Lung (tissue), 12 donors: ENCODE results near the gene ANKRD33B. TPM values are rescaled to one million over a fixed set of nuclear protein-coding genes. Genes with fewer than 3 reads are reported as not detected.

Experiments used
- ATAC-seq: fragments of 200-7000 bp; cut with Tn5 transposase; one replicate; pipeline ENCODE4 v1.9.1; 2020; ENCODE audit warnings: moderate number of reproducible peaks; ENCODE audit not compliant: insufficient read depth, low FRiP score
- DNase-seq, 3 donors: peaks; one replicate each; pipeline ENCODE4 v3.0.0-alpha.2; 2013 to 2017
- H3K27ac ChIP-seq, 2 donors: one replicate each; pipeline ENCODE4 v1.5.1; 2013; ENCODE audit warnings: mild to moderate bottlenecking in 2 of 2, moderate library complexity in 2 of 2, control low read depth in 1 of 2, inconsistent platforms in 1 of 2, low read depth in 1 of 2, low read length in 1 of 2
- H3K27me3 ChIP-seq, 3 donors: one replicate each; pipeline ENCODE4 v1.5.1; 2013; ENCODE audit warnings: low read length in 2 of 3; ENCODE audit not compliant: control insufficient read depth in 3 of 3, insufficient read depth in 3 of 3
- H3K36me3 ChIP-seq, 4 donors: one replicate each; pipeline ENCODE4 v1.5.1; 2013; ENCODE audit warnings: low read length in 4 of 4, mild to moderate bottlenecking in 1 of 4, moderate library complexity in 1 of 4; ENCODE audit not compliant: control insufficient read depth in 4 of 4, insufficient read depth in 4 of 4
- H3K4me1 ChIP-seq, 5 donors: one replicate each; pipeline ENCODE4 v1.5.1; 2013; ENCODE audit warnings: low read length in 5 of 5, mild to moderate bottlenecking in 2 of 5, moderate library complexity in 1 of 5; ENCODE audit not compliant: control insufficient read depth in 5 of 5, insufficient read depth in 5 of 5
- H3K4me3 ChIP-seq: one replicate; pipeline ENCODE4 v1.5.1; 2013; ENCODE audit warnings: mild to moderate bottlenecking, control low read depth, moderate library complexity
- H3K9ac ChIP-seq, 2 donors: one replicate each; pipeline ENCODE4 v1.5.1; 2013; ENCODE audit warnings: low read length in 2 of 2, control low read depth in 1 of 2; ENCODE audit not compliant: insufficient read depth in 1 of 2
- H3K9me3 ChIP-seq, 4 donors: one replicate each; pipeline ENCODE4 v1.5.1; 2013; ENCODE audit warnings: low read length in 3 of 4, mild to moderate bottlenecking in 1 of 4, moderate library complexity in 1 of 4; ENCODE audit not compliant: control insufficient read depth in 4 of 4, insufficient read depth in 3 of 4
- WGBS, 2 donors: extraction: QIAGEN DNeasy Blood & Tissue Kit; methylation state at CpG; one replicate each; pipeline ENCODE4 v1.1.7; 2013; 5-methylcytosine and 5-hydroxymethylcytosine counted together
- polyA plus RNA-seq, 2 donors: library from polyadenylated mRNA; stranded (reverse); fragments of 200-250 nt; gene quantifications; one replicate each; pipeline ENCODE4 v1.2.1, GENCODE V29; 2013
- total RNA-seq, 2 donors: library from RNA; depleted of rRNA in 1 of 2; stranded (reverse); fragments of >200 nt in 1 of 2; gene quantifications; one replicate each; pipeline ENCODE4 v1.2.1, GENCODE V29; 2014 to 2021
- TF ChIP-seq, protein P1 (sequence below): IDR thresholded peaks from 2 replicates; pipeline ENCODE4 v1.5.1; 2012; ENCODE audit warnings: mild to moderate bottlenecking; ENCODE audit errors: control extremely low read depth, extremely low read depth
- donor health status: control.
- donor health status: control.
- donor health status: Bipolar disorder and iron deficiency.
- donor health status: healthy.
- donor health status: DM: yes; HTN: yes; CAD: no.

The ANKRD33B gene
- total and polyA plus RNA-seq, 4 donors = 1.0 to 6.3 (median 2.1) TPM

DNA sequence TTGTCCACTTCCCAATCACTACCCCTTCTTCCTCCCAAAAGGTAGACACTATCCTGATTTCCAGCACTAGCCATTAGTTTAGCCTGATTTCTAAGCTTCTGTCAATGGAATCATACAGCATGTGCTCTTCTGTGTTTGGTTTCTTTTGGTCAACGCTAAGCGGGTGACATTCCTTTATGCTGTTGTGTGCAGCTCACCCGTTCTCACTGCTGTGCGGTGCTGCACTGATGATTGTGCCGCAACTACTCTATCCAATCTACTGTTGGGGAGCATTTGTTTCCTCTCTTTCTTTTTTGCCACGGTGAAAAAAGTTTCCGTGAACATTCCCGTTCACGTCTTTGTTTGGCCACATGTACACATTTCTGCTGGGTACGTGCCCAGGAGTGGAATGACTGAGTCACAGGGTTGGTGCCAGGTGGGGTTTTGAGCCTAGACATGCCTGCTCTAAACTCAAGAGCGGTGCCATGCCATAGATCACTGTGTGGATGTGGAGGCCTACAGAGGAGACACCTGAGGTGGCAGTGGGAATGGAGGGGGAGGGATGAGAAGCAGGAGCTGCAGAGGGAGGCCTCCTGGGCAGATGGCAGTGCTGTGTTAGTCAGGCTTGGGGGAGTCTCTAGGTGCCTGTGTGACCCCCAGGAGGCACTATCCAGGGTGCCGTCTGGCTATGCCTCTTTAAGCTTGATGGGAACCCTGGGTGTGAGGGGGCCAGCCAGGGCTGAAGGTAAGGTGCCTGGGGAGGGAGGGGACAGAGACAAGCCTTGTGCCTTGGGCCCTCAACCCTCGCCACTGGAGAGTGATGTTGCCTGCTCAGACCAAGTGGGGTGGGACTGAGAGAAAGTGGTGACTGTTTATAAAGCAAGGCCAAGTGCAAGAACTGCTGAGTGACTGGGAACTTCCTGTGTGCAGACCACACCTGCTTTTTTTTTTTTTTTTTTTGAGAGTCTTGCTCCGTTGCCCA lies 11.4 kb upstream of the ANKRD33B start:
- H3K9ac ChIP-seq = no peak overlapping the region

DNA sequence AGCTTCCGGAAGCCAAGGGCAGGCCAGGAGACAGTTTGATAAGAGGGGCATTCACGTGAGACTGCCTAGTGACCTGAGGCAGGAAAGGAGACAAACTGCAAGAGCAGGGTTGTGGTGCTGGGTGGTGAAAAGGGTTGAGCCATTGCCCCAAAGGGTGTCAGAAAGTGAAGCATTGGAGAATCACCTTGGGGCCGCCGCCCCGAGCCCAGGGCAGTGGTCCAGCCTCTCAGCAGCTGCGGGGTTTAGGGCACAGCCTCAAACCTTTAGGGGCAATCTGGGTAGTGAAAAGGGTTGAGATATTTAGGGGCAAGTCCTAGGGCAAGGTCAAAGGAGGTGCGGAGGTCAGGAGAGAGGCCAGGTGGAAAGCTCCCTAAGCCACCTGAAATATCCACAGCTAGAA lies 10.4 kb upstream of the ANKRD33B start:
- H3K9ac ChIP-seq = no peak overlapping the region
- H3K27me3 ChIP-seq = peaks cover 0 to 20% (median 0%) of the 10 kb centered on the region in 3 donors
- DNase-seq = no peak
- no peak overlapping the region for H3K27ac ChIP-seq
- TF ChIP-seq, protein P1, sequence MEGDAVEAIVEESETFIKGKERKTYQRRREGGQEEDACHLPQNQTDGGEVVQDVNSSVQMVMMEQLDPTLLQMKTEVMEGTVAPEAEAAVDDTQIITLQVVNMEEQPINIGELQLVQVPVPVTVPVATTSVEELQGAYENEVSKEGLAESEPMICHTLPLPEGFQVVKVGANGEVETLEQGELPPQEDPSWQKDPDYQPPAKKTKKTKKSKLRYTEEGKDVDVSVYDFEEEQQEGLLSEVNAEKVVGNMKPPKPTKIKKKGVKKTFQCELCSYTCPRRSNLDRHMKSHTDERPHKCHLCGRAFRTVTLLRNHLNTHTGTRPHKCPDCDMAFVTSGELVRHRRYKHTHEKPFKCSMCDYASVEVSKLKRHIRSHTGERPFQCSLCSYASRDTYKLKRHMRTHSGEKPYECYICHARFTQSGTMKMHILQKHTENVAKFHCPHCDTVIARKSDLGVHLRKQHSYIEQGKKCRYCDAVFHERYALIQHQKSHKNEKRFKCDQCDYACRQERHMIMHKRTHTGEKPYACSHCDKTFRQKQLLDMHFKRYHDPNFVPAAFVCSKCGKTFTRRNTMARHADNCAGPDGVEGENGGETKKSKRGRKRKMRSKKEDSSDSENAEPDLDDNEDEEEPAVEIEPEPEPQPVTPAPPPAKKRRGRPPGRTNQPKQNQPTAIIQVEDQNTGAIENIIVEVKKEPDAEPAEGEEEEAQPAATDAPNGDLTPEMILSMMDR = no peak
- H3K9me3 ChIP-seq = peaks cover 0 to 3% (median 0%) of the 10 kb centered on the region in 4 donors
- ATAC-seq = no peak
- no peak overlapping the region for H3K4me3 ChIP-seq
- 91 to 96% methylated on average over 7 of the region's 7 CpGs for WGBS, 2 donors
- no peaks in the 10 kb centered on the region for H3K36me3 ChIP-seq
- H3K4me1 ChIP-seq = peaks cover 0 to 2% (median 0%) of the 10 kb centered on the region in 5 donors

More for the DNA sequence above, 11.4 kb upstream of the ANKRD33B start:
- Histone ChIP-seq H3K4me1 (peaks cover 0 to 2% (median 0%) of the 10 kb centered on the region in 5 donors), H3K27me3 (peaks cover 0 to 15% (median 0%) of the 10 kb centered on the region in 3 donors), H3K9me3 (peaks cover 0 to 3% (median 0%) of the 10 kb centered on the region in 4 donors), H3K4me3 (no peak overlapping the region), H3K36me3 (no peaks in the 10 kb centered on the region), H3K27ac (no peak overlapping the region)
- ATAC-seq (no peak), DNase-seq (no peak)
- TF ChIP-seq, protein P1 = no peak
- 82 to 84% methylated on average over 14 of the region's 14 CpGs for WGBS, 2 donors

DNA sequence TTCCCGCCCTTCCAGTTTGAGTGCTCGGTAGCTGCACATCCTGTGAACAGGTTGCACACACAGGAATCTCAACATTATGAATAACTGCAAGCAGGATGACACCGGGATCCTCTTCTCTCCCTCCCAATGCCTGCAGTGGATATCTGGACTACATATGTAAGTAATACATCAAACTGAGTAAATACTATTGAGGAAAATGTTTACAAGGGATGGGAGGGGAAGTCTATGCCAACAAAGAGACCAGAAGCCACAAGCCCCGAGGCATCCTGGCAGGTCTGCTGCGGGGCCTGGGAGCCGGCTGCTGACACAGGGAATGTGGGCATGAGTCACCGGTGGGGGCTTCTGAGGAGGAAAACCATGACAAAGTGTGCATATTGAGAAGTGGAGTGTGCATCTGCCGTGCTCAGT lies 8.6 kb upstream of the ANKRD33B start:
- ATAC-seq = no peak
- no peaks in the 10 kb centered on the region for H3K9me3 ChIP-seq
- WGBS, 2 donors = 52 to 63% methylated on average over 8 of the region's 8 CpGs

More for the DNA sequence above, 8.6 kb upstream of the ANKRD33B start:
- Histone ChIP-seq H3K36me3 (no peaks in the 10 kb centered on the region), H3K9ac (no peak overlapping the region), H3K4me3 (no peak overlapping the region), H3K27me3 (peaks cover 0 to 31% (median 7%) of the 10 kb centered on the region in 3 donors), H3K27ac (no peak overlapping the region), H3K4me1 (peaks cover 0 to 2% (median 0%) of the 10 kb centered on the region in 5 donors)
- TF ChIP-seq, protein P1 = no peak
- no peak for DNase-seq
